Measurements from ENCODE around the gene AP2A1.

Gene AP2A1

GRCh38 chr19:49761625-49762311, 5.0 kb upstream of the AP2A1 start:
- TF ChIP-seq POLR2AphosphoS5 (IDR thresholded peaks at IDR 0.05; ENCODE audit: low read depth, low read length): no peak
- TF ChIP-seq REST (IDR thresholded peaks at IDR 0.05; ENCODE audit: insufficient read depth in 1 of 2, low read depth in 2 of 2, low read length in 2 of 2): no peak
- TF ChIP-seq FOXP2 (optimal IDR thresholded peaks at IDR 0.05; ENCODE audit: borderline replicate concordance, extremely low read depth, extremely low read length, insufficient read depth): no peak
- TF ChIP-seq TAF1 (IDR thresholded peaks at IDR 0.05; ENCODE audit: borderline replicate concordance, insufficient read depth, low read length): no peak
- TF ChIP-seq SIN3A (IDR thresholded peaks at IDR 0.05; ENCODE audit: borderline replicate concordance, insufficient read depth, low read length): no peak

GRCh38 chr19:49763230-49763629, 3.6 kb upstream of the AP2A1 start, which contains the start of gene TSKS:
TSS of gene TSKS (minus strand) at chr19:49763306. CDS start at chr19:49763247, 59 bp downstream.
- no peak for TF ChIP-seq TAF1 (IDR thresholded peaks at IDR 0.05; ENCODE audit: borderline replicate concordance, insufficient read depth, low read length)
- no peak for TF ChIP-seq SIN3A (IDR thresholded peaks at IDR 0.05; ENCODE audit: borderline replicate concordance, insufficient read depth, low read length)
- TF ChIP-seq POLR2AphosphoS5 (IDR thresholded peaks at IDR 0.05; ENCODE audit: low read depth, low read length): no peak
- no peak for TF ChIP-seq REST (IDR thresholded peaks at IDR 0.05; ENCODE audit: insufficient read depth in 1 of 2, low read depth in 2 of 2, low read length in 2 of 2)
- TF ChIP-seq FOXP2 (optimal IDR thresholded peaks at IDR 0.05; ENCODE audit: borderline replicate concordance, extremely low read depth, extremely low read length, insufficient read depth): no peak

- TF ChIP-seq SIN3A (IDR thresholded peaks at IDR 0.05; ENCODE audit: borderline replicate concordance, insufficient read depth, low read length) (no peak), REST (IDR thresholded peaks at IDR 0.05; ENCODE audit: insufficient read depth in 1 of 2, low read depth in 2 of 2, low read length in 2 of 2) (no peak), FOXP2 (optimal IDR thresholded peaks at IDR 0.05; ENCODE audit: borderline replicate concordance, extremely low read depth, extremely low read length, insufficient read depth) (no peak), TAF1 (IDR thresholded peaks at IDR 0.05; ENCODE audit: borderline replicate concordance, insufficient read depth, low read length) (no peak), POLR2AphosphoS5 (IDR thresholded peaks at IDR 0.05; ENCODE audit: low read depth, low read length) (no peak)
These were observed 2.5 kb upstream of the AP2A1 start for GRCh38 chr19:49764341-49764740.

GRCh38 chr19:49766007-49766929, 533 bp upstream of the AP2A1 start:
- TF ChIP-seq SIN3A (IDR thresholded peaks at IDR 0.05; ENCODE audit: borderline replicate concordance, insufficient read depth, low read length): no peak
- peak; percentile 68; the same call in 1 of the 2 replicates for TF ChIP-seq TAF1 (IDR thresholded peaks at IDR 0.05; ENCODE audit: borderline replicate concordance, insufficient read depth, low read length)
- peak; percentile 83 for TF ChIP-seq FOXP2 (optimal IDR thresholded peaks at IDR 0.05; ENCODE audit: borderline replicate concordance, extremely low read depth, extremely low read length, insufficient read depth)
- TF ChIP-seq POLR2AphosphoS5 (IDR thresholded peaks at IDR 0.05; ENCODE audit: low read depth, low read length): peak; percentile 83; the same call in 1 of the 2 replicates
- TF ChIP-seq REST (IDR thresholded peaks at IDR 0.05; ENCODE audit: insufficient read depth in 1 of 2, low read depth in 2 of 2, low read length in 2 of 2): 0 out of 4 replicates have a peak, but pooled peaks of 1 of the 2 experiments have one; percentile 30

Data from PFSK-1 (cell line).